ENCODE data around the gene LRTM1. TPM values are rescaled to one million over a fixed set of nuclear protein-coding genes. Genes with fewer than 3 reads are reported as not detected.

Gene LRTM1
- total RNA-seq, 1 experiment from 2014 or later: not detected

GRCh38 chr3:54870423-54870822 is 57.4 kb downstream of the LRTM1 start:
- peaks cover 3% of the 10 kb centered on the region; the same call in 1 of the 2 replicates for H3K4me1 ChIP-seq (ENCODE audit: insufficient read depth, low read length)
- H3K4ac ChIP-seq (ENCODE audit: low read depth, low read length): no peak overlapping the region
- no peaks in the 10 kb centered on the region for H3K27me3 ChIP-seq (ENCODE audit: insufficient read depth, low read length)
- H3K36me3 Mint-ChIP-seq (ENCODE audit: insufficient read depth in 1 of 3, low read depth in 3 of 3): peaks cover 0 to 3% (median 2%) of the 10 kb centered on the region in 3 experiments; a peak in 2 of 7 replicates
- no peak overlapping the region for H3K18ac ChIP-seq (ENCODE audit: insufficient read length, low read depth, low read length)
- no peak overlapping the region for H3K23ac ChIP-seq (ENCODE audit: insufficient read length, low read depth, low read length)
- H2AK5ac ChIP-seq (ENCODE audit: insufficient read length, low read length): no peak overlapping the region
- no peak overlapping the region for H2BK20ac ChIP-seq (ENCODE audit: low read depth, low read length, poor library complexity, severe bottlenecking)
- no peak overlapping the region for H2BK15ac ChIP-seq (ENCODE audit: low read depth, low read length)
- no peak overlapping the region for H3K56ac ChIP-seq (ENCODE audit: insufficient read length, low read depth, low read length)
- no peak overlapping the region for H3T11ph ChIP-seq (ENCODE audit: low read length)
- H3K23me2 ChIP-seq (ENCODE audit: insufficient read length, low read depth, low read length, poor library complexity, severe bottlenecking): no peaks in the 10 kb centered on the region
- no peak overlapping the region for H3K9ac ChIP-seq (ENCODE audit: extremely low read depth, insufficient read length, low read length)
- no peak overlapping the region for H3K4me3 Mint-ChIP-seq
- no peak overlapping the region for H4K91ac ChIP-seq (ENCODE audit: insufficient read length, low read depth, low read length)
- H3K4me1 Mint-ChIP-seq: peaks cover 15 to 21% of the 10 kb centered on the region in 2 experiments
- no peak for DNase-seq
- no peaks in the 10 kb centered on the region for H3K79me1 ChIP-seq (ENCODE audit: insufficient read depth, low read depth, low read length, poor library complexity, severe bottlenecking)
- H3K27ac Mint-ChIP-seq: no peak overlapping the region; a peak in 1 of 7 replicates
- H3K9me3 ChIP-seq (ENCODE audit: control insufficient read depth, low read depth, low read length): no peaks in the 10 kb centered on the region
- no peak overlapping the region for H4K5ac ChIP-seq (ENCODE audit: insufficient read length, low read depth, low read length)
- no peak overlapping the region for H2BK5ac ChIP-seq (ENCODE audit: insufficient read length, low read length)
- no peaks in the 10 kb centered on the region for H3K27me3 Mint-ChIP-seq (ENCODE audit: low read depth)
- H2BK120ac ChIP-seq (ENCODE audit: low read depth, low read length, poor library complexity, severe bottlenecking): no peak overlapping the region
- no peaks in the 10 kb centered on the region for H4K20me1 ChIP-seq (ENCODE audit: control insufficient read depth, insufficient read depth, insufficient read length)
- no peak overlapping the region for H3K4me2 ChIP-seq (ENCODE audit: insufficient read depth, insufficient read length, low read length)
- no peak overlapping the region for H3K27ac ChIP-seq (ENCODE audit: insufficient read length, low read depth, low read length)
- H3K9me3 Mint-ChIP-seq: no peaks in the 10 kb centered on the region
- H2BK12ac ChIP-seq (ENCODE audit: insufficient read length, low read depth, low read length): no peak overlapping the region
- no peaks in the 10 kb centered on the region for H3K79me2 ChIP-seq (ENCODE audit: insufficient read depth, low read length)
- no peak overlapping the region for H3K14ac ChIP-seq (ENCODE audit: insufficient read depth, low read length)
- H2AFZ ChIP-seq (ENCODE audit: low read length): no peak overlapping the region
- peak; percentile 56; the same call in 2 of the 3 replicates for TF ChIP-seq CTCF (conservative IDR thresholded peaks at IDR 0.05)
- no peak overlapping the region for H4K8ac ChIP-seq (replicated peaks; ENCODE audit: insufficient read length, low read depth, low read length)
- no CpG with 5 or more reads among the region's 7 CpGs for WGBS (ENCODE audit: extremely low coverage, insufficient read length, low lambda C conversion rate)

Data from H9 (cell line).